ENCODE data around the gene KRT14. TPM values are rescaled to one million over a fixed set of nuclear protein-coding genes. Genes with fewer than 3 reads are reported as not detected.

The KRT14 gene
- total and polyA plus RNA-seq, 12 donors = 0.30 TPM; not detected in 11

GRCh38 chr17:41575336-41575735 is 11.4 kb downstream of the KRT14 start:
- Histone ChIP-seq H3K9me3 (no peaks in the 10 kb centered on the region), H3K4me3 (no peak overlapping the region), H3K27me3 (peaks cover 0 to 63% (median 56%) of the 10 kb centered on the region in 7 donors), H3K27ac (no peak overlapping the region), H3K4me1 (no peaks in the 10 kb centered on the region), H3K36me3 (no peaks in the 10 kb centered on the region)
- TF ChIP-seq CTCF (IDR thresholded peaks at IDR 0.05) = no peak
- WGBS, 2 donors = 48 to 61% methylated on average over 3 of the region's 3 CpGs
- ATAC-seq (no peak), DNase-seq (no peak)
- intact Hi-C loops (cut with DNase I) = no loop called here

- Histone ChIP-seq H3K27me3 (peaks cover 0 to 48% (median 39%) of the 10 kb centered on the region in 7 donors), H3K36me3 (no peaks in the 10 kb centered on the region), H3K9me3 (peaks cover 0 to 9% (median 0%) of the 10 kb centered on the region in 11 donors), H3K4me3 (no peak within 1 kb of the TSS), H3K4me1 (no peaks in the 10 kb centered on the region), H3K27ac (no peak within 1 kb of the TSS)
- 59 to 65% methylated on average over 24 of the region's 24 CpGs for WGBS, 2 donors
- ATAC-seq (no peak), DNase-seq (no peak)
- intact Hi-C loops (cut with DNase I) = no loop called here
- TF ChIP-seq CTCF (IDR thresholded peaks at IDR 0.05) = no peak
Measured at GRCh38 chr17:41571561-41572434, 14.9 kb downstream of the KRT14 start, which contains the start of gene KRT9. Gene KRT9 (minus strand): TSS chr17:41572059. CDS start chr17:41571992, 67 bp downstream.

- intact Hi-C loops (cut with DNase I) = no loop called here
- TF ChIP-seq CTCF (IDR thresholded peaks at IDR 0.05) = no peak
Measured at GRCh38 chr17:41567317-41567716, 19.4 kb downstream of the KRT14 start.

GRCh38 chr17:41565338-41565737 is 21.4 kb downstream of the KRT14 start:
- Histone ChIP-seq H3K4me1 (no peaks in the 10 kb centered on the region), H3K9me3 (peaks cover 0 to 10% (median 0%) of the 10 kb centered on the region in 11 donors), H3K36me3 (no peaks in the 10 kb centered on the region), H3K4me3 (no peak overlapping the region), H3K27me3 (peaks cover 0 to 65% (median 43%) of the 10 kb centered on the region in 7 donors), H3K27ac (no peak overlapping the region)
- no peak for TF ChIP-seq CTCF (IDR thresholded peaks at IDR 0.05)
- DNase-seq (no peak), ATAC-seq (no peak)
- intact Hi-C loops (cut with DNase I) = no loop called here

More at GRCh38 chr17:41567317-41567716, 19.4 kb downstream of the KRT14 start:
- peaks cover 0 to 10% (median 0%) of the 10 kb centered on the region in 11 donors for H3K9me3 ChIP-seq
- H3K4me1 ChIP-seq = no peaks in the 10 kb centered on the region
- H3K27ac ChIP-seq = no peak overlapping the region
- H3K27me3 ChIP-seq = peaks cover 0 to 53% (median 29%) of the 10 kb centered on the region in 7 donors
- no peak overlapping the region for H3K4me3 ChIP-seq
- no peak for ATAC-seq
- H3K36me3 ChIP-seq = no peaks in the 10 kb centered on the region
- WGBS, 2 donors = 86 to 87% methylated on average over 6 of the region's 6 CpGs
- no peak for DNase-seq
